ENCODE results near the gene PAGE2B.
"Not testable (repeated sequence)": the region's sequence is repeated elsewhere in the genome, so short reads cannot be mapped to it uniquely, and the experiment has no call there.

The PAGE2B gene

DNA sequence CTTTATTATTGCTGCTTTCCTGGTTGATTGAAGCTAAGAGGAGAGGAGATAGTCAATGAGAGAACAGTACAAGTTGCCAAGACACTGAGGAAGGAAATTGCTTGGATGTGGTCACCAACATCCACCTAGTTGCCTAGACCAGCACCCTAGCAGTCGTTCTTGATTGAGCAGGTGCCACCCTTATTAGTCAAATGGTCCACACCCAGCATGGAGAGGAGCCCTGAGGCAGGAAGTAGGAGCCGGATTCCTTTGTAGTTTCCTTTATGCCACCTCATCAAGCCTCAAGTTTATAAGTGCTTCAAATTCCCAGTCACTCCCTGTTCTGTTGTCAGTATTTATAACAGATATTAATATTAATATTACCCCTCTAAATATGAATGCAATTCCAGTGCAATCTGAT, 33.1 kb downstream of the PAGE2B start:
- no peak overlapping the region for H3K18ac ChIP-seq (ENCODE audit: low read length)
- H3K4me3 ChIP-seq (ENCODE audit: low read length in 2 of 2), result no peak overlapping the region
- H3K4me1 ChIP-seq (ENCODE audit: control insufficient read depth in 2 of 2, insufficient read depth in 1 of 2, low read depth in 1 of 2, low read length in 2 of 2), result no peaks in the 10 kb centered on the region
- no peak overlapping the region for H2AK5ac ChIP-seq (ENCODE audit: low read depth, low read length)
- no peak overlapping the region for H3K9ac ChIP-seq (ENCODE audit: low read depth, low read length, poor library complexity)
- no peak overlapping the region for H3K27ac ChIP-seq (replicated peaks; ENCODE audit: low read length)
- no peak overlapping the region for H4K91ac ChIP-seq (ENCODE audit: low read depth, low read length, poor library complexity)
- no peak for DNase-seq (ENCODE audit: low spot score)
- H3K27me3 ChIP-seq (ENCODE audit: control insufficient read depth in 3 of 3, insufficient read depth in 3 of 3, low read depth in 1 of 3, low read length in 3 of 3), result no peaks in the 10 kb centered on the region
- no peak overlapping the region for H3K4me2 ChIP-seq (ENCODE audit: insufficient read depth, low read length, poor library complexity, severe bottlenecking)
- H2BK120ac ChIP-seq (ENCODE audit: low read depth, low read length), result no peak overlapping the region
- no peaks in the 10 kb centered on the region for H3K9me3 ChIP-seq (replicated peaks in 1 of 2; ENCODE audit: control insufficient read depth in 2 of 2, insufficient read depth in 1 of 2, low read depth in 1 of 2, low read length in 2 of 2)
- no peak overlapping the region for H3K4ac ChIP-seq (ENCODE audit: low read length)
- no peak overlapping the region for H3K14ac ChIP-seq (ENCODE audit: low read length)
- H4K8ac ChIP-seq (ENCODE audit: low read depth, low read length), result no peak overlapping the region
- H3K36me3 ChIP-seq (replicated peaks in 1 of 2; ENCODE audit: control insufficient read depth in 2 of 2, insufficient read depth in 2 of 2, low read length in 2 of 2), result no peaks in the 10 kb centered on the region
- no peak overlapping the region for H3K23ac ChIP-seq (ENCODE audit: low read depth, low read length, poor library complexity)
- no peak overlapping the region for H2BK5ac ChIP-seq (ENCODE audit: low read length)
- no peak overlapping the region for H2AFZ ChIP-seq (ENCODE audit: low read length)
- no peaks in the 10 kb centered on the region for H3K79me1 ChIP-seq (ENCODE audit: low read depth, low read length)
- no peak overlapping the region for H2BK15ac ChIP-seq (ENCODE audit: low read length)
- H2BK12ac ChIP-seq (ENCODE audit: low read length), result no peak overlapping the region
- WGBS, 2 donors (ENCODE audit: extremely low coverage in 2 of 2, insufficient read length in 2 of 2, insufficient replicate concordance in 1 of 2), result no CpG with 5 or more reads among the region's 2 CpGs

GRCh38 chrX:55109306-55109705, 34.5 kb downstream of the PAGE2B start:
- WGBS, 2 donors (ENCODE audit: extremely low coverage in 2 of 2, insufficient read length in 2 of 2, insufficient replicate concordance in 1 of 2), result no CpG with 5 or more reads among the region's 7 CpGs
- Histone ChIP-seq H3K36me3 (replicated peaks in 1 of 2; ENCODE audit: control insufficient read depth in 2 of 2, insufficient read depth in 2 of 2, low read length in 2 of 2) (no peaks in the 10 kb centered on the region), H2BK120ac (ENCODE audit: low read depth, low read length) (no peak overlapping the region), H3K14ac (ENCODE audit: low read length) (no peak overlapping the region), H3K9ac (ENCODE audit: low read depth, low read length, poor library complexity) (no peak overlapping the region), H2BK5ac (ENCODE audit: low read length) (no peak overlapping the region), H2AFZ (ENCODE audit: low read length) (no peak overlapping the region), H4K91ac (ENCODE audit: low read depth, low read length, poor library complexity) (no peak overlapping the region), H2BK12ac (ENCODE audit: low read length) (no peak overlapping the region), H3K27me3 (ENCODE audit: control insufficient read depth in 3 of 3, insufficient read depth in 3 of 3, low read depth in 1 of 3, low read length in 3 of 3) (no peaks in the 10 kb centered on the region), H3K18ac (ENCODE audit: low read length) (no peak overlapping the region), H3K4me2 (ENCODE audit: insufficient read depth, low read length, poor library complexity, severe bottlenecking) (no peak overlapping the region), H3K23ac (ENCODE audit: low read depth, low read length, poor library complexity) (no peak overlapping the region), H3K79me1 (ENCODE audit: low read depth, low read length) (no peaks in the 10 kb centered on the region), H3K4me3 (ENCODE audit: low read length in 2 of 2) (no peak overlapping the region), H2AK5ac (ENCODE audit: low read depth, low read length) (no peak overlapping the region), H2BK15ac (ENCODE audit: low read length) (no peak overlapping the region), H3K9me3 (replicated peaks in 1 of 2; ENCODE audit: control insufficient read depth in 2 of 2, insufficient read depth in 1 of 2, low read depth in 1 of 2, low read length in 2 of 2) (no peaks in the 10 kb centered on the region), H3K27ac (replicated peaks; ENCODE audit: low read length) (no peak overlapping the region), H3K4me1 (ENCODE audit: control insufficient read depth in 2 of 2, insufficient read depth in 1 of 2, low read depth in 1 of 2, low read length in 2 of 2) (no peaks in the 10 kb centered on the region), H3K4ac (ENCODE audit: low read length) (no peak overlapping the region), H4K8ac (ENCODE audit: low read depth, low read length) (no peak overlapping the region)
- no peak for DNase-seq (ENCODE audit: low spot score)

- Histone ChIP-seq H2AFZ (ENCODE audit: low read length) (no peak overlapping the region), H3K27me3 (ENCODE audit: control insufficient read depth in 3 of 3, insufficient read depth in 3 of 3, low read depth in 1 of 3, low read length in 3 of 3) (no peaks in the 10 kb centered on the region), H3K4ac (ENCODE audit: low read length) (no peak overlapping the region), H3K18ac (ENCODE audit: low read length) (no peak overlapping the region), H4K91ac (ENCODE audit: low read depth, low read length, poor library complexity) (no peak overlapping the region), H2AK5ac (ENCODE audit: low read depth, low read length) (no peak overlapping the region), H3K23ac (ENCODE audit: low read depth, low read length, poor library complexity) (no peak overlapping the region), H3K4me3 (ENCODE audit: low read length in 2 of 2) (no peak overlapping the region), H3K36me3 (replicated peaks in 1 of 2; ENCODE audit: control insufficient read depth in 2 of 2, insufficient read depth in 2 of 2, low read length in 2 of 2) (no peaks in the 10 kb centered on the region), H3K14ac (ENCODE audit: low read length) (no peak overlapping the region), H3K27ac (replicated peaks; ENCODE audit: low read length) (no peak overlapping the region), H2BK5ac (ENCODE audit: low read length) (no peak overlapping the region), H3K9me3 (replicated peaks in 1 of 2; ENCODE audit: control insufficient read depth in 2 of 2, insufficient read depth in 1 of 2, low read depth in 1 of 2, low read length in 2 of 2) (no peaks in the 10 kb centered on the region), H2BK15ac (ENCODE audit: low read length) (no peak overlapping the region), H2BK120ac (ENCODE audit: low read depth, low read length) (no peak overlapping the region), H4K8ac (ENCODE audit: low read depth, low read length) (no peak overlapping the region), H3K79me1 (ENCODE audit: low read depth, low read length) (no peaks in the 10 kb centered on the region), H3K4me1 (ENCODE audit: control insufficient read depth in 2 of 2, insufficient read depth in 1 of 2, low read depth in 1 of 2, low read length in 2 of 2) (peaks cover 0 to under 1% of the 10 kb centered on the region in 2 donors), H3K9ac (ENCODE audit: low read depth, low read length, poor library complexity) (no peak overlapping the region), H3K4me2 (ENCODE audit: insufficient read depth, low read length, poor library complexity, severe bottlenecking) (no peak overlapping the region), H2BK12ac (ENCODE audit: low read length) (no peak overlapping the region)
- DNase-seq (ENCODE audit: low spot score), result no peak
- WGBS, 2 donors (ENCODE audit: extremely low coverage in 2 of 2, insufficient read length in 2 of 2, insufficient replicate concordance in 1 of 2), result no CpG with 5 or more reads among the region's 8 CpGs
These were observed 36.9 kb downstream of the PAGE2B start for GRCh38 chrX:55111578-55112254.

DNA sequence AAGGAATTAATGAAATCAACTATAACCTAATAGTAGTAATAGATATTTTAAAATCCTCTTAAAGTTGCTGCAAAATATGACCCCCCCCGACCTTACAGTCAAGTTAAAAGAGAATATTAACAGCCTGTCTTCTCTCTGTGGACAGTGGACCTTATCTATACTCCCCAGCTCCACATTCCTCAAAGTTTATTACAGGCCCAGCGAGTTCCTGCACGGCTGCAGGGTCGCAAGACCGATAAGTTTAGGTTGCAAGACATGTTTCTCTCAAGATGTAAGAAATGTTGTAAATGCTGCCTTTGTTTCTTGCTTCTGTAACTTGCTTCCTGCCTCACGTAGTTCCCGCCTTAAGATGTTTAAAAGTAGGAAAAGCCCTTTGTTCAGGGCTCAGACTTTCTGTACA, 41.8 kb downstream of the PAGE2B start:
- no CpG with 5 or more reads among the region's 7 CpGs for WGBS, 2 donors (ENCODE audit: extremely low coverage in 2 of 2, insufficient read length in 2 of 2, insufficient replicate concordance in 1 of 2)
- H2AFZ ChIP-seq (ENCODE audit: low read length), result peak overlapping the region; percentile 71
- not testable (repeated sequence) for H2BK15ac ChIP-seq (ENCODE audit: low read length); H3K18ac ChIP-seq (ENCODE audit: low read length); H4K91ac ChIP-seq (ENCODE audit: low read depth, low read length, poor library complexity); H3K79me1 ChIP-seq (ENCODE audit: low read depth, low read length); H2AK5ac ChIP-seq (ENCODE audit: low read depth, low read length); H2BK12ac ChIP-seq (ENCODE audit: low read length); H3K4me1 ChIP-seq (ENCODE audit: control insufficient read depth in 2 of 2, insufficient read depth in 1 of 2, low read depth in 1 of 2, low read length in 2 of 2); H4K8ac ChIP-seq (ENCODE audit: low read depth, low read length); DNase-seq (ENCODE audit: low spot score); H3K23ac ChIP-seq (ENCODE audit: low read depth, low read length, poor library complexity); H3K27me3 ChIP-seq (ENCODE audit: control insufficient read depth in 3 of 3, insufficient read depth in 3 of 3, low read depth in 1 of 3, low read length in 3 of 3); H3K9me3 ChIP-seq (replicated peaks in 1 of 2; ENCODE audit: control insufficient read depth in 2 of 2, insufficient read depth in 1 of 2, low read depth in 1 of 2, low read length in 2 of 2); H3K4ac ChIP-seq (ENCODE audit: low read length); H3K4me2 ChIP-seq (ENCODE audit: insufficient read depth, low read length, poor library complexity, severe bottlenecking); H3K36me3 ChIP-seq (replicated peaks in 1 of 2; ENCODE audit: control insufficient read depth in 2 of 2, insufficient read depth in 2 of 2, low read length in 2 of 2); H3K9ac ChIP-seq (ENCODE audit: low read depth, low read length, poor library complexity); H2BK120ac ChIP-seq (ENCODE audit: low read depth, low read length); H3K14ac ChIP-seq (ENCODE audit: low read length); H2BK5ac ChIP-seq (ENCODE audit: low read length); H3K4me3 ChIP-seq (ENCODE audit: low read length in 2 of 2); H3K27ac ChIP-seq (replicated peaks; ENCODE audit: low read length)
